Mesodermal cell (in vitro differentiated cells): ENCODE measurements around the gene ANTXRL.
"Not testable (repeated sequence)": the region's sequence is repeated elsewhere in the genome, so short reads cannot be mapped to it uniquely, and the experiment has no call there.

ENCODE experiments used
- H3K27ac ChIP-seq: 2 replicates; pipeline ENCODE4 v1.7.0; 2013; ENCODE audit warnings: mild to moderate bottlenecking, low read depth, low read length, moderate library complexity; ENCODE audit not compliant: severe bottlenecking
- H3K36me3 ChIP-seq: 2 replicates; pipeline ENCODE4 v1.7.1; 2013; ENCODE audit warnings: mild to moderate bottlenecking, low read length, moderate library complexity; ENCODE audit not compliant: control insufficient read depth, insufficient read depth
- H3K4me1 ChIP-seq: one replicate; pipeline ENCODE4 v1.7.1; 2013; ENCODE audit warnings: mild to moderate bottlenecking, low read length; ENCODE audit not compliant: insufficient read depth, control insufficient read depth, poor library complexity, severe bottlenecking
- H3K4me3 ChIP-seq: 2 replicates; pipeline ENCODE4 v1.7.0; 2013; ENCODE audit warnings: low read length, control low read depth, mild to moderate bottlenecking; ENCODE audit not compliant: insufficient read depth, poor library complexity, severe bottlenecking; ENCODE audit errors: extremely low read depth
- H3K9me3 ChIP-seq: 2 replicates; pipeline ENCODE4 v1.7.1; 2013; ENCODE audit warnings: mild to moderate bottlenecking, low read length, moderate library complexity; ENCODE audit not compliant: control insufficient read depth
- WGBS, 2 experiments: methylation state at CpG; one replicate each; pipeline ENCODE4 v1.1.5; 2013; ENCODE audit warnings: missing lambda C conversion rate in 2 of 2; ENCODE audit not compliant: insufficient coverage in 2 of 2; 5-methylcytosine and 5-hydroxymethylcytosine counted together

The ANTXRL gene

DNA sequence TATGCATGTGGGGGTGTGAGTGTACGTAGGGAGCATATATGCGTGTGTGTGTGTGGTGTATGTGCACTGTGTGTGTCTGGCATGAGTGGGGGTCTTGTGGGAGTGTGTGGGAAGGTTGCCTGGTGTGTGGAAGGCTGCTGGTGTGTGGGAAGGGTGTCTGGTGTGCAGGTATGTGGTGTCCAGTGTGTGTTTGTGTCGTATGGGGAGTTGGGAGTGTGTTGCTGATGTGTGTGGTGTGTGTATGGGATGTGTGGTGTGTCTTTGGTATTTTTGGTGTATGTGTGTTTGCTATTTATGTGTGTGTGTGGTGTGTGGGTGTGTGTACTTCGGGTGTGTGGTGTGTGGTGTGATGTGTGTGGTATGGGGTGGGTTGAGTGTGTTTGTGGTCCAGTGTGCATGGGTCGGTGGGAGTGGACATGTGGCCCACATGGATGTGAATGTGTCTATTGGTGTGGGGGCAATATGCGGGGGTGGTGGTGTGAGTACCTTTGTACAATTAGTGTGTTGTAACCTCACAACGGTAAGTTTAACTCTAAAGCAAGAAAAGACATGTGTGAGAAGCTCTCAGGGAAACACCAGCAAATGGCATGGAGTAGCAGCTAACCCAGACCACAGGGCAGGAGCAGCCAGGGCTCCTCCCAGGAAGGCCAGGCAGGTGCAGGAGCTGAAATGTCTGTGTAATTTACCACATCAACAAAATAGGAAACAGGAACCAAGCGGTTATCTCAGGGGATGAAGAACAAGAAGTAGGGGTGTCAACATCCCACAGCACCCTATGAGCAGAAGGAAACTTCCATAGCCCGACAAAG, 11.9 kb downstream of the ANTXRL start:
- 89 to 94% methylated on average over 7 to 8 of the region's 9 CpGs for WGBS, 2 experiments
- Histone ChIP-seq H3K27ac (no peak overlapping the region), H3K36me3 (no peaks in the 10 kb centered on the region)

GRCh38 chr10:46299286-46299535, 12.4 kb downstream of the ANTXRL start:
- no peaks in the 10 kb centered on the region for H3K9me3 ChIP-seq
- H3K4me3 ChIP-seq = no peak overlapping the region
- peaks cover 8% of the 10 kb centered on the region for H3K4me1 ChIP-seq
- WGBS, 2 experiments = 83 to 87% methylated on average over 1 to 4 of the region's 5 CpGs
- H3K27ac ChIP-seq = no peak overlapping the region
- no peaks in the 10 kb centered on the region for H3K36me3 ChIP-seq

More for the DNA sequence above, 11.9 kb downstream of the ANTXRL start:
- Histone ChIP-seq H3K9me3 (no peaks in the 10 kb centered on the region), H3K4me3 (no peak overlapping the region), H3K4me1 (peaks cover 8% of the 10 kb centered on the region)

DNA sequence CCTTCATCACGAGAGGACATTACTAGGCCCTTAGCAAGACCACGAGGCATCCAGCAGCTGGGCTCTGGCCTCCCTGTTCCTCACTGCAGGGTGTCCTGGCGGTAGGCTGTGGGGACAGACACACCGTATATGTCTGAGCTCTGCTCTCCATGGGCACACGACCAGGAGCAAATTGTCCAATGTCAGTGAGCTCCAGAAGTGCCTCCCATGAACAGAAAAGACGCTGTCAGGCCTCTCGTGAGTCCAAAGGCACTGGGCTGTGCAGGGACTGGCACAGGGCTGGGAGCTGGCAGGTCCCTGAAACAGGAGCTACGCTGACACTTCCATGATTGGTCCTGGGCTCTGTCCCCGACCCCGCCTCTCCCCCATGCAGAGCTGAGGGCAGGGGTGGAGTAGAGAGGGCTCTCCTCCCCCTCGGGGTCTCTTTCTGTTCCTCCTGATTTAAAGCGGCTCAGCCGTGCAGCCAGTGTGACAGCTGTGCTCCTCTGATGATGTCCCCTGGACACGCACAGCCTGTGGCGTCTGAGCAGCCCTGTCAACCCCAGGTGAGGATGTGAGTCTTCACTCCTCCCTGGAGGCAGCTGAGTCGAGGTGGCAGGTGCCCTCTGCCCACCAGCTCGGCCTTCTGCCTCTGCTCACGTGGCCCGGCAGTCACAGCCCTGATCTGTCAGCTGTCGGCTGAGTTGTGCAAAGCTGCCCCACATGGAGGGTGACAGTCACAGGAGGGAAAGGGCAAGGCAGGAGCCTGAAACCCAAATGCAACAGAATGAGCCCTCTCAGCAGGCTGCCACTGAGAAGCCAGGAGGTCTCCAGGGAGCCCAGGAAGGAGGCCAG, 13.0 kb downstream of the ANTXRL start:
- Histone ChIP-seq H3K36me3 (no peaks in the 10 kb centered on the region), H3K4me1 (peaks cover 5% of the 10 kb centered on the region), H3K9me3 (no peaks in the 10 kb centered on the region), H3K4me3 (no peak overlapping the region), H3K27ac (no peak overlapping the region)
- 67 to 79% methylated on average over 18 to 20 of the region's 20 CpGs for WGBS, 2 experiments

- not testable (repeated sequence) for H3K36me3 ChIP-seq, H3K4me1 ChIP-seq, H3K9me3 ChIP-seq, H3K4me3 ChIP-seq, H3K27ac ChIP-seq
- 33 to 69% methylated on average over 1 to 2 of the region's 3 CpGs for WGBS, 2 experiments
These were observed 13.5 kb downstream of the ANTXRL start for GRCh38 chr10:46300370-46300711.

DNA sequence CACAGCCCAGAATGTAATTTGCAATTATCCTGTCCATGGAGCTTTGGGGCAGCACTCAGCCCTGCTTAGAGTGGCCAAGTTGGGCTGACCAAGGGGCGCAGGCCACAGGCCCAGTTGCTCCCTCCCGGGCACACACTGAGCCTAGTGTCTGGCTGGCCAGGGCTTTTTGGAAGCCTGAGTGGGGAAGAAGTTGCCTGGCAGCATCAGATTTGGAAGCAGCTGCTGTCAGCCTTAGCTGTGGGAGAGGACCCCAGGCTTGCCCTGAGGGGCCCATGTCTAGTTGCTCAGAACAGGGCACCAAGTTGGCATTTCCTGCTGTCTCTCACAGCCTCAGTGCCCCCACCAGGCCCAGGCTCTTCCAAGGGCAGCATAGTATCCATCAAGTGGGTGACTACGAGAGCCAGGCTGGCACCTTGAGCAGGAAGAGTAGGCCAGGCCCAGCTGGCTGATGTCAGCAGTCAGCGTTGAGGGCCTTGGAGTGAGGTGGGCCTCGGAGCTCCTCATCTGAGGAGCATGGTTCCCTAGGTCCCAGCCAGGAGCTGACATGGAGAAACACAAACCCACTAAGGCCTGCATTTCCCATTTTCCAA, 14.4 kb downstream of the ANTXRL start:
- WGBS, 2 experiments = 97 to 98% methylated on average over 4 to 5 of the region's 5 CpGs
- H3K4me3 ChIP-seq = no peak overlapping the region
- H3K9me3 ChIP-seq = no peaks in the 10 kb centered on the region
- peaks cover under 1% of the 10 kb centered on the region for H3K4me1 ChIP-seq
- no peak overlapping the region for H3K27ac ChIP-seq
- no peaks in the 10 kb centered on the region for H3K36me3 ChIP-seq

- no peaks in the 10 kb centered on the region for H3K36me3 ChIP-seq
- no peaks in the 10 kb centered on the region for H3K9me3 ChIP-seq
- H3K4me3 ChIP-seq = no peak overlapping the region
- WGBS, 2 experiments = 82 to 91% methylated on average over 10 to 12 of the region's 13 CpGs
- no peaks in the 10 kb centered on the region for H3K4me1 ChIP-seq
- H3K27ac ChIP-seq = no peak overlapping the region
These were observed 15.1 kb downstream of the ANTXRL start for GRCh38 chr10:46301721-46302479.

- H3K27ac ChIP-seq, H3K4me1 ChIP-seq, H3K4me3 ChIP-seq, H3K9me3 ChIP-seq, H3K36me3 ChIP-seq: not testable (repeated sequence)
- 86 to 92% methylated on average over 2 of the region's 5 CpGs for WGBS, 2 experiments
These were observed 16.1 kb downstream of the ANTXRL start for GRCh38 chr10:46302765-46303352.

DNA sequence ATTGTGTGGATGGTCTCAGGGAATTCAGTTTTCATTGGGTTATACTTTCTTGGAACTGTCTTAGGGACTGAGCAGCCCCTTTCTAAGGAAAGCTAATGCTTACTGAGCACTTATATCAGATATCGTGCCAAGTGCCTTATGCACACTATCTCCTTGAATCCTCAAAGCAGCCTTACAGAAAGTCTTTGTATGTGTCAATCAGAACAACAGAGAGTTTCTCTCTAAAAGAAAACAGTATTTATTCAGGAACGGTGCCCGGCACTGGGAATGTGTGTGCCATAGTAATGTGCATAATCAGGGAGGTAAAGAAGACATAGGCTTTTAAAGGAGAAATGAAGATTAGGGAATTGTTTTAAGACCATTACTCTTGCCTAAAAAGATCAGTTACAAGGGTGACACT, 17.3 kb downstream of the ANTXRL start:
- no peaks in the 10 kb centered on the region for H3K36me3 ChIP-seq
- no peaks in the 10 kb centered on the region for H3K9me3 ChIP-seq
- H3K4me1 ChIP-seq = no peaks in the 10 kb centered on the region
- 60 to 100% methylated on average over 1 of the region's 3 CpGs for WGBS, 2 experiments
- H3K27ac ChIP-seq = no peak overlapping the region
- H3K4me3 ChIP-seq = no peak overlapping the region

GRCh38 chr10:46304671-46305070, 17.9 kb downstream of the ANTXRL start:
- WGBS, 2 experiments = 83 to 95% methylated on average over 1 to 4 of the region's 5 CpGs
- not testable (repeated sequence) for H3K4me3 ChIP-seq, H3K36me3 ChIP-seq, H3K27ac ChIP-seq, H3K9me3 ChIP-seq, H3K4me1 ChIP-seq

DNA sequence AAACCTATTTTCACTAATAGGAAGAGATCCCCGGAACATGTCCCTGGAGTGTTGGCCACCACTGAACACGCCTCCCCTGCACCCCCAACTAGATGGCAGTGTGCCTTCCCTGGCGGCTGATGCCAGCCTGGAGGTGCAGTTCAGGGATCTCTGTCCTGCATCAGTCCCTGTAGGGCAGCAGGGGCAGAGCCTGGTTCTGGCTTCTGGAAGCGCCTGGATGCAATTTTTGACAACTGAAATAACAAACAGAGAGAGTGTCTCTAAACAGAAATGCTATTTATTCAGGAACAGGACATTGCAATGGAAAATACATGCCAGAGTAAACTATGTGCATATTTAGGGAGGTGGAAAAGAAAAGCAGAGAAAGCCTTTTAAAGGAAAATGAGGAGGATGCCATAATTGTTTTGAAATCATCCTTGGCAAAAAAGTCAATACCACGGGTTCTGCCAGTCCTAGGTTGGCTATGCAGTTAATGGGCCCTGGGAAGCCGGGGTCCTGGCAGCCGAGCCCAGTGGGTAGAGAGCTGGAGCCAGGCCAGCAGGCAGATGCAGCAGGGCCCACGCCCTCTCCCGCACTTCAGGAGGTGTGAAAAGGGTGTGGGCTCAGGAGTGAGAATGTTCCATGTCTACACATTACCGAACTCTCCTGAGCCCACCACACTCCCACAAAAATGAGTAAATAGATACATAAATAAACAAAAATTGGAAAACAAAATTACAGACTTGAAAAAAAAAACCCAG, 18.5 kb downstream of the ANTXRL start:
- Histone ChIP-seq H3K4me3 (no peak overlapping the region), H3K4me1 (no peaks in the 10 kb centered on the region), H3K9me3 (no peaks in the 10 kb centered on the region), H3K36me3 (no peaks in the 10 kb centered on the region), H3K27ac (no peak overlapping the region)
- WGBS, 2 experiments = 87 to 90% methylated on average over 4 to 8 of the region's 10 CpGs
